Uterus (tissue), 2 donors: ENCODE measurements around the gene HM13.

Source experiments
- POLR2A ChIP-seq, 2 donors: fragments of 450-650 bp; IDR thresholded peaks; one replicate each; pipeline ENCODE4 v1.6.1; 2016; ENCODE audit warnings: antibody characterized with exemption in 2 of 2, mild to moderate bottlenecking in 1 of 2, moderate library complexity in 1 of 2
- TF ChIP-seq, protein P1 (sequence below), 4 experiments: fragments of 200-600 bp in 2 of 4; fragments of 450-650 bp in 2 of 4; sonication (generic) in 2 of 4; IDR thresholded peaks; one replicate each; pipeline ENCODE4 v1.5.1; 2016 to 2019; ENCODE audit warnings: antibody characterized with exemption in 4 of 4, mild to moderate bottlenecking in 2 of 4, moderate library complexity in 1 of 4

DNA sequence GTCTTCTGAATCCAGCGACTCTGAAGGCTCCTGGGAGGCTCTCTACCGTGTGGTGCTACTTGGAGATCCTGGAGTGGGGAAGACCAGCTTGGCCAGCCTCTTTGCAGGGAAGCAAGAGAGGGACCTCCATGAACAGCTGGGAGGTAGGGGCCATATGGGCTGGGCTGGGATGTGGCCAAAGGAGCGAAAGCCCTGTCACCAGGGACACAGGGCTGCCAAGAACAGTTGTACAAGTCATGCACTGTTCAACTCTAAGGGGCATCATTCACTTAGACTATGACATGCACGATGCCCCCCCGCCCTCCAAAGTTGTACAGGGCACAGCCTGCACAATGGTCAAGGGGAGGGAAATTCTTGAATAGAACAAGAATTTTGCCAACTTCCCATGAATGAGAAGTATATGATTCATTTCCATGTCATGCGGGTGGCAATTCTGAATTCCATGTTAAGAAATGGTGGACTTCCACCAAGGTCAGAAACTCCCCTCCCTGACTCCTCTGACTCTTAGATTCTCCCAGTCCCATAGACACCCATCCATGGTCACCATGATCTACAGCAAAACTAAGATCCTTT is 37.5 kb upstream of the HM13 start:
- no peak for TF ChIP-seq POLR2A (IDR thresholded peaks at IDR 0.05)
- TF ChIP-seq, protein P1, sequence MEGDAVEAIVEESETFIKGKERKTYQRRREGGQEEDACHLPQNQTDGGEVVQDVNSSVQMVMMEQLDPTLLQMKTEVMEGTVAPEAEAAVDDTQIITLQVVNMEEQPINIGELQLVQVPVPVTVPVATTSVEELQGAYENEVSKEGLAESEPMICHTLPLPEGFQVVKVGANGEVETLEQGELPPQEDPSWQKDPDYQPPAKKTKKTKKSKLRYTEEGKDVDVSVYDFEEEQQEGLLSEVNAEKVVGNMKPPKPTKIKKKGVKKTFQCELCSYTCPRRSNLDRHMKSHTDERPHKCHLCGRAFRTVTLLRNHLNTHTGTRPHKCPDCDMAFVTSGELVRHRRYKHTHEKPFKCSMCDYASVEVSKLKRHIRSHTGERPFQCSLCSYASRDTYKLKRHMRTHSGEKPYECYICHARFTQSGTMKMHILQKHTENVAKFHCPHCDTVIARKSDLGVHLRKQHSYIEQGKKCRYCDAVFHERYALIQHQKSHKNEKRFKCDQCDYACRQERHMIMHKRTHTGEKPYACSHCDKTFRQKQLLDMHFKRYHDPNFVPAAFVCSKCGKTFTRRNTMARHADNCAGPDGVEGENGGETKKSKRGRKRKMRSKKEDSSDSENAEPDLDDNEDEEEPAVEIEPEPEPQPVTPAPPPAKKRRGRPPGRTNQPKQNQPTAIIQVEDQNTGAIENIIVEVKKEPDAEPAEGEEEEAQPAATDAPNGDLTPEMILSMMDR (IDR thresholded peaks at IDR 0.05) = no peak
